ENCODE data around the gene COL6A5. TPM values are rescaled to one million over a fixed set of nuclear protein-coding genes. Genes with fewer than 3 reads are reported as not detected.

Gene COL6A5
- total RNA-seq, 1 experiment from 2014 or later: not detected

- H3K4me2 ChIP-seq (ENCODE audit: low read length): no peak overlapping the region
- DNase-seq (ENCODE audit: low read depth, low spot score) (no peak), ATAC-seq (no peak)
- H3K4me3 ChIP-seq (replicated peaks in 1 of 2; ENCODE audit: low read depth in 1 of 2, low read length in 2 of 2): no peak overlapping the region
- peaks cover 14% of the 10 kb centered on the region; the same call in 1 of the 2 replicates for H3K27me3 ChIP-seq (ENCODE audit: insufficient read depth, low read length)
- no peak overlapping the region for H3K27ac ChIP-seq (ENCODE audit: low read depth, low read length)
- no TSS peak for BruUV-seq (replicated peaks)
- no peaks in the 10 kb centered on the region for H3K4me1 ChIP-seq (ENCODE audit: control insufficient read depth in 1 of 2, insufficient read depth in 2 of 2, low read length in 2 of 2)
- TF ChIP-seq, protein P1, sequence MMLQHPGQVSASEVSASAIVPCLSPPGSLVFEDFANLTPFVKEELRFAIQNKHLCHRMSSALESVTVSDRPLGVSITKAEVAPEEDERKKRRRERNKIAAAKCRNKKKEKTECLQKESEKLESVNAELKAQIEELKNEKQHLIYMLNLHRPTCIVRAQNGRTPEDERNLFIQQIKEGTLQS (IDR thresholded peaks at IDR 0.05): no peak
- TF ChIP-seq ZNF274 (IDR thresholded peaks at IDR 0.05; ENCODE audit: low read depth, low read length) (no peak), ELF1 (IDR thresholded peaks at IDR 0.05; ENCODE audit: borderline replicate concordance, low read depth) (no peak), POLR2AphosphoS5 (IDR thresholded peaks at IDR 0.05; ENCODE audit: low read depth, low read length) (no peak), RAD21 (IDR thresholded peaks at IDR 0.05; ENCODE audit: low read depth) (no peak), EGR1 (IDR thresholded peaks at IDR 0.05; ENCODE audit: low read depth) (no peak), SP1 (IDR thresholded peaks at IDR 0.05; ENCODE audit: low read depth) (no peak), REST (IDR thresholded peaks at IDR 0.05; ENCODE audit: low read depth) (no peak), SIN3A (IDR thresholded peaks at IDR 0.05; ENCODE audit: low read depth) (no peak), ZFX (IDR thresholded peaks at IDR 0.05) (no peak), EZH2phosphoT487 (IDR thresholded peaks at IDR 0.05; ENCODE audit: borderline replicate concordance) (no peak), ZBTB33 (IDR thresholded peaks at IDR 0.05; ENCODE audit: extremely low read depth, insufficient replicate concordance, low read length) (no peak), CTCF (IDR thresholded peaks at IDR 0.05 in 2 of 3, conservative IDR thresholded peaks at IDR 0.05 in 1 of 3; ENCODE audit: borderline replicate concordance in 1 of 3, insufficient read depth in 1 of 3, low read depth in 2 of 3, low read length in 2 of 3) (no peak), JUND (IDR thresholded peaks at IDR 0.05) (no peak)
- H2AFZ ChIP-seq (ENCODE audit: low read depth, low read length, poor library complexity, severe bottlenecking): no peak overlapping the region
- no peaks in the 10 kb centered on the region for H3K36me3 ChIP-seq (ENCODE audit: control insufficient read depth in 1 of 2, insufficient read depth in 2 of 2, low read length in 2 of 2)
- H3K79me2 ChIP-seq (ENCODE audit: insufficient read depth, low read length): no peaks in the 10 kb centered on the region
- ChIA-PET POLR2A (no interaction called here), RAD21 (ENCODE audit: low non-redundant PET in 1 of 2, low total read pairs in 2 of 2, uncharacterized antibody in 2 of 2, unreplicated experiment in 2 of 2) (no interaction called here), CTCF (no interaction called here)
- no peak overlapping the region for H3K9ac ChIP-seq (ENCODE audit: low read length)
- intact Hi-C loops (cut with micrococcal nuclease): no loop called here
- H4K20me1 ChIP-seq (ENCODE audit: insufficient read depth): no peaks in the 10 kb centered on the region
- H3K9me3 ChIP-seq (ENCODE audit: control insufficient read depth in 1 of 2, insufficient read depth in 1 of 2, low read depth in 1 of 2, low read length in 2 of 2): no peaks in the 10 kb centered on the region
- no peaks in the 10 kb centered on the region for H3K9me2 ChIP-seq (ENCODE audit: insufficient read depth)
Measured at GRCh38 chr3:130380398-130380797, 34.9 kb downstream of the COL6A5 start.
